GM12801 (cell line): ENCODE measurements around the gene ALDH2.

ENCODE experiments used
- TF ChIP-seq, protein P1 (sequence below): IDR thresholded peaks from one replicate; pipeline ENCODE4 v1.5.1; 2011; ENCODE audit warnings: control low read depth; ENCODE audit not compliant: insufficient read length; ENCODE audit errors: extremely low read depth

Gene ALDH2

DNA sequence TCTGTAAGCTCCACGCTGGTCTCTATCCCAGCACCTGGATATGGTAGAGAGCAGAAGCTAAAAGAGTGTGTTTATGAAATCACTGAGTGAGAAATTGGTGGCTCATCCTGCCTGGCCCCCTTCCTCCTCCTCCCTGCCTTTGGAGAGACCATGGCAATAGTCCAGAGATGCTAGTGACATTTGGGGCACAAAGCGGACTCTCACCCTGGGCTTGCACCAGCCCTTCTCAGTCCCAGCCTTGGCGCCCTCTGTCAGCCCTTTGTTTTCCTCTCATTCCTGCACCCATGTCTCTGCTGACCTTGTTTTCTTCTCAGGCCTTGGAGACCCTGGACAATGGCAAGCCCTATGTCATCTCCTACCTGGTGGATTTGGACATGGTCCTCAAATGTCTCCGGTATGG is 18.2 kb downstream of the ALDH2 start:
- TF ChIP-seq, protein P1, sequence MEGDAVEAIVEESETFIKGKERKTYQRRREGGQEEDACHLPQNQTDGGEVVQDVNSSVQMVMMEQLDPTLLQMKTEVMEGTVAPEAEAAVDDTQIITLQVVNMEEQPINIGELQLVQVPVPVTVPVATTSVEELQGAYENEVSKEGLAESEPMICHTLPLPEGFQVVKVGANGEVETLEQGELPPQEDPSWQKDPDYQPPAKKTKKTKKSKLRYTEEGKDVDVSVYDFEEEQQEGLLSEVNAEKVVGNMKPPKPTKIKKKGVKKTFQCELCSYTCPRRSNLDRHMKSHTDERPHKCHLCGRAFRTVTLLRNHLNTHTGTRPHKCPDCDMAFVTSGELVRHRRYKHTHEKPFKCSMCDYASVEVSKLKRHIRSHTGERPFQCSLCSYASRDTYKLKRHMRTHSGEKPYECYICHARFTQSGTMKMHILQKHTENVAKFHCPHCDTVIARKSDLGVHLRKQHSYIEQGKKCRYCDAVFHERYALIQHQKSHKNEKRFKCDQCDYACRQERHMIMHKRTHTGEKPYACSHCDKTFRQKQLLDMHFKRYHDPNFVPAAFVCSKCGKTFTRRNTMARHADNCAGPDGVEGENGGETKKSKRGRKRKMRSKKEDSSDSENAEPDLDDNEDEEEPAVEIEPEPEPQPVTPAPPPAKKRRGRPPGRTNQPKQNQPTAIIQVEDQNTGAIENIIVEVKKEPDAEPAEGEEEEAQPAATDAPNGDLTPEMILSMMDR: no peak

DNA sequence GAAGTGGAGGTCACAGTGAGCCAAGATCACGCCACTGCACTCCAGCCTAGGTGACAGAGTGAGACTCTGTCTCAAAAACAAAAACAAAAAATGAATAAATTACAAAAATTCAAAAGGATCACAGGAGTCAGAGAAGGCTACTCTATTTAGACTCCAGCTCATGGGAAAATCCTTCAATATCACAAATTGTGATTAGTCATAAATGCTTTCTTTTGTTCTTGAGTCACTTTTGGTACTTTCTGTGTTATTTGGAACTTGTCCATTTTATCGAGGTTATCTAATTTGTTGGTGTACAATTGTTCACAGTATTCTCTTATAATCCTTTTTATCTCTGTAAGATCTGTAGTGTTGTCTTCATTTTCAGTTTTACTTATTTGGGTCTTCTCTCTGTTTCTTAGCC is 18.9 kb downstream of the ALDH2 start:
- TF ChIP-seq, protein P1: no peak

DNA sequence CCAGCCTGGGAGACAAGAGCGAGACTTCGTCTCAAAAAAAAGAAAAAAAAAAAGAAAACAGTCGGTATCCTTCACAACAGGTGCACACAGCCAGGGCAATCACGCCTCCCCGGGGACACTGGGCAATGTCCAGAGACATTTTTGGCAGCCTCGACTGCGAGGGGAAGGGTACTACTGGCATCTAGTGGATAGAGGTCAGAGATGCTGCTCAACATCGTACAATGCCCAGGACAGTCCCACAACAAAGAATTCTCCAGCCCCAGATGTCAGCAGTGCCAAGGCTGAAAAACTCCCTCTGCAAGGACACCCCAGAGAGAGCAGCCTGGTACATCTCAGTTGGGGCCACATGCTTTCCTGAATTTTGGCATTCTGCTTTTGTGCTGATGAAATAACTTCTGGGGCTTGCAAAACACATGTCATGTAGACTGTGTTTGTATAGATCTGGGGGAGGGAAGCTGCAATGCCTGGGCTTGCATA is 21.5 kb downstream of the ALDH2 start:
- TF ChIP-seq, protein P1: no peak

DNA sequence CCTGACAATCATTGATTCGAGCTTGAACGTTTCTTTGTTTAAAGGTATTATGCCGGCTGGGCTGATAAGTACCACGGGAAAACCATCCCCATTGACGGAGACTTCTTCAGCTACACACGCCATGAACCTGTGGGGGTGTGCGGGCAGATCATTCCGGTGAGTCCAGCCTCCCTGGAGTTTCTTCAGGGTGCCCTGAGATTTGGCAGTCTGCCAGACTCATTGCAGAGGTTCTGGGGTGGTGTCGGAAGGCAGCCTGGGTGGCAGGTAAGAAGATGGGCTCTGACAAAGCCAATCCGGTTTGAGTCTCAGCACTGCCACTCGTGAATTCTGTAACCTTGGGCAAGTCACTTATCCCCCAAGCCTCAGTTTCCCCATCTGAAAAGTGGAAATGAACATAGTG is 23.0 kb downstream of the ALDH2 start:
- TF ChIP-seq, protein P1: no peak

DNA sequence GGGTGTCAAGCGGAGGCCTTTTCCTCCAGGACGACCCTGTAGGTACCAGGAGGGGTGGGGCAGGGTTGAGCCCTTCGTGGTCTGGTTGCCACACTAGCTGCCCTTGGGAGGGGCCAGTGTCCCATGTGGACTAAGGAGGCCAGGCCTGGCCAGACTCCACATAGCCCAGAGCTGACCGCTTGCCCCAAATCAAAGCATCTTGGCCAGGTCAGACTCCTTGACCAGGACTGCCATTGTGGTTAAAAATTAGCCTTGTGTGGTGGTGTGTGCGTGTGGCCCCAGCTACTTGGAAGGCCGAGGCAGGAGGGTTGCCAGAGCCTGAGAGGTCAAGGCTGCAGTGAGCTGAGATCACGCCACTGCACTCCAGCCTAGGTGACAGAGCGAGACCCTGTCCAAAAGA is 24.8 kb downstream of the ALDH2 start:
- TF ChIP-seq, protein P1: no peak

DNA sequence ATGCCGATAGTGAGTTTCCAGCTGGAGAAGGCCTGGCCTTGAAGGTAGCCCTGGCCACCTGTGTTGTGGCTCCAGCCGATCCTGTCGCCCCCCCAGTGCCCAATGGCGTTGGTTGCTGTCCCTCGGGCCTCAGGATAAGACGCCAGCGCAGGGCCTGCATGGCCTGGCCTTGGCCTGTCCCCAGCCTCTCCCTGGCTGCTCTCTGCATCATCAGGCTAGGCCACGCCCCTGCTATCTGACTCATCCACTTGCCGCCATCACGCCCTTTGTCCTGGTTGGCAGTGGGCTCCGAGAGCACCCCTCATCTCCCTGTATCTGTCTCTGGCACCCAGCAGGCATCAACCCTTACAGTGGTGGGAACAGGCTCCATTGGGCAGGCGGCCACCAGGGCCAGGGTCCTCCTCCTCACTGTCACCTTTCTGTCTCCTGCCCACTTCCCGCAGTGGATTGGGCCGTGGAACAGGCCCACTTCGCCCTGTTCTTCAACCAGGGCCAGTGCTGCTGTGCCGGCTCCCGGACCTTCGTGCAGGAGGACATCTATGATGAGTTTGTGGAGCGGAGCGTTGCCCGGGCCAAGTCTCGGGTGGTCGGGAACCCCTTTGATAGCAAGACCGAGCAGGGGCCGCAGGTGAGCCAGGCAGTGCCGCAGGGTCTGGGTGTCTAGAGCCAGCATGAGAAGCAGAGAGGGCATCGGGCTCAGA is 25.6 kb downstream of the ALDH2 start:
- TF ChIP-seq, protein P1: no peak

DNA sequence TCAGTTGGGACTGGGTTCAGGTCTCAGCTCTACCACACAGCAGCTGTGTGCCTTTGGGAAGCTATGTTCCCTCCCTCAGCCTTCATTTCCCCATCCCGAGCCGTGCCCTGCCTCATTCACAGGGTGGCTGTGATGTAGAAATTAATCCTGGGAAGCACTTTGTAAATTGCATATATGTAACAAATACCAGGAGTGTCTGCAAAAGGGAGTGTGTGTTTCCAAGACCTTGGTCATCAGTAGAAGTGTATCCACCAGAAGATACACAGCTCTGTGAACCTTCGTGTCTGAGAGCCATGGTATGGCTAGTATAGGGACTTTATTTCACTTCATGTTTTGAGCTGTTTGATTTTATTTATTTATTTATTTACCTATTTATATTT is 26.1 kb downstream of the ALDH2 start:
- TF ChIP-seq, protein P1: no peak

DNA sequence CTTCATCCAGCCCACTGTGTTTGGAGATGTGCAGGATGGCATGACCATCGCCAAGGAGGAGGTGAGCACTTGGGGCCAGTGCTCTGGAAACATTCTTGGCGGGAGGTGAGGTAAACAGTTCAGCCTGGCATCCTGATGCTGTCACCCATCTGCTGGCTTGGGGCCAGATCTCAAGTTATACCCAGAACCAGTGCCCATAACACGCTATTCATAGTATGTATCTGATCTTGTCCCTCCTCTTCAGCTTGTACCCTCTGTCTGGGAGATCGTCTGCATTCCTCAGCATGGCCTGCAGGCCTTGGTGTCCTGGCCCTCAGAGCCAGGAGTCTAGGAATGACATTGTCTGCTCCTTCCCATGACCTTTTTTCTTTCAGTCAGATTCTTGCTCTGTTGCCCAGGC is 31.4 kb downstream of the ALDH2 start:
- TF ChIP-seq, protein P1: no peak
